OCI-LY3 (cell line): ENCODE measurements around the gene FRMD4A.

Experiments used
- EZH2phosphoT487 ChIP-seq: fragments of 200-600 bp; shearing (Covaris generic); IDR thresholded peaks from 2 replicates; pipeline ENCODE4 v1.6.1; 2018; ENCODE audit warnings: antibody characterized with exemption, mixed run types, low read depth
- TF ChIP-seq, protein P1 (sequence below): fragments of 200-600, 300-600 bp; sonication (generic); IDR thresholded peaks from 2 replicates; pipeline ENCODE4 v1.5.1; 2014; ENCODE audit warnings: antibody characterized with exemption, low read length, low read depth

DNA sequence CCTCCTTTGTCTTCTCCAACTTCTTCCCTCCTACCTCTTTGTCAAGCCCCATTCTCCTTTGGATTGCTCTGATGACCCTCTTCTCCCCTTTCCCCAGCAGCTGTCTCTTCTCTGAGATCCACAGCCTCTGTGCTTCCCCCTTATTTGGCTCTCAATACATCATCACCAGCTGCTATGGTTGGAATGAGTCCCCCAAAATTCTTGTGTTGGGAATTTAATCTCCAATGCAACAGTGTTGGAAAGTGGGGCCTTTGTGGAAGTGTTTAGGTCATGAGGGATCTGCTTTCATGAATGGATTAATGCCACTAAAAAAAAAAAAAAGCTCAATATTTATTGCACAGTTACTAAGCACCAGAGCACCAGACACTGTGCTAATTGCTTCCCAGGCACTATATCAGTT is 39.2 kb upstream of the FRMD4A start:
- TF ChIP-seq, protein P1, sequence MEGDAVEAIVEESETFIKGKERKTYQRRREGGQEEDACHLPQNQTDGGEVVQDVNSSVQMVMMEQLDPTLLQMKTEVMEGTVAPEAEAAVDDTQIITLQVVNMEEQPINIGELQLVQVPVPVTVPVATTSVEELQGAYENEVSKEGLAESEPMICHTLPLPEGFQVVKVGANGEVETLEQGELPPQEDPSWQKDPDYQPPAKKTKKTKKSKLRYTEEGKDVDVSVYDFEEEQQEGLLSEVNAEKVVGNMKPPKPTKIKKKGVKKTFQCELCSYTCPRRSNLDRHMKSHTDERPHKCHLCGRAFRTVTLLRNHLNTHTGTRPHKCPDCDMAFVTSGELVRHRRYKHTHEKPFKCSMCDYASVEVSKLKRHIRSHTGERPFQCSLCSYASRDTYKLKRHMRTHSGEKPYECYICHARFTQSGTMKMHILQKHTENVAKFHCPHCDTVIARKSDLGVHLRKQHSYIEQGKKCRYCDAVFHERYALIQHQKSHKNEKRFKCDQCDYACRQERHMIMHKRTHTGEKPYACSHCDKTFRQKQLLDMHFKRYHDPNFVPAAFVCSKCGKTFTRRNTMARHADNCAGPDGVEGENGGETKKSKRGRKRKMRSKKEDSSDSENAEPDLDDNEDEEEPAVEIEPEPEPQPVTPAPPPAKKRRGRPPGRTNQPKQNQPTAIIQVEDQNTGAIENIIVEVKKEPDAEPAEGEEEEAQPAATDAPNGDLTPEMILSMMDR = no peak
- TF ChIP-seq EZH2phosphoT487 = no peak
